Brain microvascular endothelial cell (primary cell): Measurements from ENCODE around the gene CCDC170.

ENCODE experiments used
- DNase-seq: peaks from one replicate; pipeline ENCODE4 v3.0.0-alpha.2; 2020
- H3K27ac ChIP-seq: fragments of 250-450 bp; sonication (Bioruptor Pico); 2 replicates; pipeline ENCODE4 v1.5.1; 2020; ENCODE audit warnings: mild to moderate bottlenecking, moderate library complexity
- H3K27me3 ChIP-seq: fragments of 250-450 bp; sonication (Bioruptor Pico); replicated peaks from 2 replicates; pipeline ENCODE4 v1.5.1; 2020; ENCODE audit warnings: mild to moderate bottlenecking
- H3K36me3 ChIP-seq: fragments of 250-450 bp; sonication (Bioruptor Pico); replicated peaks from 2 replicates; pipeline ENCODE4 v1.5.1; 2020; ENCODE audit warnings: mild to moderate bottlenecking
- H3K4me3 ChIP-seq: 2 replicates; pipeline ENCODE4 v1.5.1; 2011; ENCODE audit warnings: low read depth, mild to moderate bottlenecking, control low read depth, low read length, moderate library complexity
- CTCF ChIP-seq: IDR thresholded peaks from 2 replicates; pipeline ENCODE4 v1.5.1; 2011; ENCODE audit warnings: low read depth, mild to moderate bottlenecking, moderate library complexity, low read length, control low read depth, inconsistent platforms; ENCODE audit errors: missing control alignments
- in situ Hi-C: cut with HindIII; loops from 2 replicates; pipeline ENCODE4 v1.10.0; 2017; ENCODE audit warnings: low sequenced_read_pairs, low pct_ligation_motif_present

The CCDC170 gene

GRCh38 chr6:151647976-151648639, 154.3 kb downstream of the CCDC170 start:
- in situ Hi-C loops: no loop called here
- TF ChIP-seq CTCF: peak; percentile 52
- Histone ChIP-seq H3K27me3 (no peaks in the 10 kb centered on the region), H3K4me3 (no peak overlapping the region), H3K36me3 (no peaks in the 10 kb centered on the region), H3K27ac (no peak overlapping the region)
- DNase-seq: peak; percentile 12

GRCh38 chr6:151649835-151650234, 156.0 kb downstream of the CCDC170 start:
- no peaks in the 10 kb centered on the region for H3K27me3 ChIP-seq
- no peak for DNase-seq
- H3K4me3 ChIP-seq: no peak overlapping the region
- no peaks in the 10 kb centered on the region for H3K36me3 ChIP-seq
- in situ Hi-C loops: no loop called here
- no peak overlapping the region for H3K27ac ChIP-seq
- no peak for TF ChIP-seq CTCF

- H3K27ac ChIP-seq: no peak overlapping the region
- DNase-seq: no peak
- TF ChIP-seq CTCF: no peak
- H3K4me3 ChIP-seq: no peak overlapping the region
- H3K27me3 ChIP-seq: no peaks in the 10 kb centered on the region
- in situ Hi-C loops: no loop called here
- no peaks in the 10 kb centered on the region for H3K36me3 ChIP-seq
These were observed 157.8 kb downstream of the CCDC170 start for GRCh38 chr6:151651639-151652038.

- in situ Hi-C loops: no loop called here
These were observed 158.5 kb downstream of the CCDC170 start for GRCh38 chr6:151652325-151652724.

GRCh38 chr6:151655099-151655498, 161.3 kb downstream of the CCDC170 start:
- H3K36me3 ChIP-seq: no peaks in the 10 kb centered on the region
- no peak for DNase-seq
- no peak overlapping the region for H3K27ac ChIP-seq
- no peak for TF ChIP-seq CTCF
- in situ Hi-C loops: no loop called here
- H3K27me3 ChIP-seq: no peaks in the 10 kb centered on the region
- H3K4me3 ChIP-seq: no peak overlapping the region

More at GRCh38 chr6:151652325-151652724, 158.5 kb downstream of the CCDC170 start:
- no peak for DNase-seq
- no peaks in the 10 kb centered on the region for H3K27me3 ChIP-seq
- H3K4me3 ChIP-seq: no peak overlapping the region
- no peak for TF ChIP-seq CTCF
- no peaks in the 10 kb centered on the region for H3K36me3 ChIP-seq
- H3K27ac ChIP-seq: no peak overlapping the region

- TF ChIP-seq CTCF: no peak
- in situ Hi-C loops: no loop called here
- Histone ChIP-seq H3K4me3 (no peak overlapping the region), H3K36me3 (no peaks in the 10 kb centered on the region), H3K27me3 (no peaks in the 10 kb centered on the region), H3K27ac (no peak overlapping the region)
- DNase-seq: no peak
These were observed 162.6 kb downstream of the CCDC170 start for GRCh38 chr6:151656392-151656791.
